ENCODE data around the gene DNAJB8.

DNAJB8 gene

GRCh38 chr3:128466840-128467541, at the start of gene DNAJB8:
TSS of gene DNAJB8 (minus strand) at chr3:128466890. CDS start at chr3:128463245, 3,645 bp downstream.
- DNase-seq (ENCODE audit: low spot score) = no peak

- no peak for DNase-seq (ENCODE audit: low spot score)
These were observed 49.3 kb upstream of the DNAJB8 start for GRCh38 chr3:128515967-128516366.

- peak; percentile 7 for DNase-seq (ENCODE audit: low spot score)
These were observed 42.2 kb upstream of the DNAJB8 start for GRCh38 chr3:128508852-128509251.

- DNase-seq (ENCODE audit: low spot score) = peak; percentile 8
These were observed 40.1 kb upstream of the DNAJB8 start for GRCh38 chr3:128506754-128507153.

- no peak for DNase-seq (ENCODE audit: low spot score)
These were observed 39.1 kb upstream of the DNAJB8 start for GRCh38 chr3:128505771-128506170.

GRCh38 chr3:128504963-128505730, 38.5 kb upstream of the DNAJB8 start:
- peak; percentile 12 for DNase-seq (ENCODE audit: low spot score)

- DNase-seq (ENCODE audit: low spot score) = peak; percentile 10
These were observed 37.8 kb upstream of the DNAJB8 start for GRCh38 chr3:128504533-128504915.

- peak; percentile 19 for DNase-seq (ENCODE audit: low spot score)
These were observed 37.3 kb upstream of the DNAJB8 start for GRCh38 chr3:128503751-128504532.

GRCh38 chr3:128503164-128503651, 36.5 kb upstream of the DNAJB8 start:
- DNase-seq (ENCODE audit: low spot score) = peak; percentile 48

- DNase-seq (ENCODE audit: low spot score) = peak; percentile 12
These were observed 36.0 kb upstream of the DNAJB8 start for GRCh38 chr3:128502712-128503111.

GRCh38 chr3:128501431-128501830, 34.7 kb upstream of the DNAJB8 start:
- DNase-seq (ENCODE audit: low spot score) = no peak

GRCh38 chr3:128500556-128500955, 33.9 kb upstream of the DNAJB8 start:
- no peak for DNase-seq (ENCODE audit: low spot score)

GRCh38 chr3:128499724-128500275, 33.1 kb upstream of the DNAJB8 start:
- DNase-seq (ENCODE audit: low spot score) = no peak

- DNase-seq (ENCODE audit: low spot score) = no peak
These were observed 32.3 kb upstream of the DNAJB8 start for GRCh38 chr3:128498901-128499530.

GRCh38 chr3:128498127-128498626, 31.5 kb upstream of the DNAJB8 start:
- DNase-seq (ENCODE audit: low spot score) = no peak

GRCh38 chr3:128497305-128498126, 30.8 kb upstream of the DNAJB8 start:
- DNase-seq (ENCODE audit: low spot score) = peak; percentile 90

- no peak for DNase-seq (ENCODE audit: low spot score)
These were observed 30.1 kb upstream of the DNAJB8 start for GRCh38 chr3:128496602-128497304.

GRCh38 chr3:128496019-128496601, 29.4 kb upstream of the DNAJB8 start:
- DNase-seq (ENCODE audit: low spot score) = no peak

GRCh38 chr3:128495435-128495970, 28.8 kb upstream of the DNAJB8 start:
- DNase-seq (ENCODE audit: low spot score) = no peak

- no peak for DNase-seq (ENCODE audit: low spot score)
These were observed 27.6 kb upstream of the DNAJB8 start for GRCh38 chr3:128494367-128494650.

All from D341Med (cell line).